ENCODE measurements around the gene LCN2. TPM values are rescaled to one million over a fixed set of nuclear protein-coding genes. Genes with fewer than 3 reads are reported as not detected.

Gene LCN2
- polyA plus RNA-seq, 10 donors: 0.16 to 1.3 (median 0.68) TPM

- no peak for DNase-seq
Observed at GRCh38 chr9:128114326-128115186, 34.7 kb upstream of the LCN2 start.

GRCh38 chr9:128115187-128116103 is 33.8 kb upstream of the LCN2 start:
- DNase-seq: no peak

GRCh38 chr9:128116104-128117083 is 32.9 kb upstream of the LCN2 start:
- DNase-seq: no peak

GRCh38 chr9:128117613-128118471 is 31.4 kb upstream of the LCN2 start:
- DNase-seq: peak; percentile 89 to 94 (median 92)

GRCh38 chr9:128118472-128118857 is 30.8 kb upstream of the LCN2 start:
- DNase-seq: no peak

GRCh38 chr9:128118971-128119665 is 30.1 kb upstream of the LCN2 start:
- no peak for DNase-seq

- DNase-seq: no peak
Observed at GRCh38 chr9:128120061-128120740, 29.1 kb upstream of the LCN2 start.

- no peak for DNase-seq
Observed at GRCh38 chr9:128120741-128121465, 28.4 kb upstream of the LCN2 start.

- DNase-seq: no peak
Observed at GRCh38 chr9:128121466-128121810, 27.8 kb upstream of the LCN2 start.

- no peak for DNase-seq
Observed at GRCh38 chr9:128121924-128122808, 27.1 kb upstream of the LCN2 start.

GRCh38 chr9:128122809-128123175 is 26.5 kb upstream of the LCN2 start:
- DNase-seq: no peak

- no peak for DNase-seq
Observed at GRCh38 chr9:128123451-128124080, 25.7 kb upstream of the LCN2 start.

GRCh38 chr9:128124451-128124850 is 24.8 kb upstream of the LCN2 start:
- DNase-seq: no peak

GRCh38 chr9:128124873-128125579 is 24.2 kb upstream of the LCN2 start:
- peak in 2 of 3 donors; percentile 66 to 78 for DNase-seq

GRCh38 chr9:128125580-128126354 is 23.5 kb upstream of the LCN2 start:
- DNase-seq: no peak

- peak; percentile 89 to 97 (median 94) for DNase-seq
Observed at GRCh38 chr9:128127568-128127989, 21.7 kb upstream of the LCN2 start, which contains the start of gene PTGES2. Gene PTGES2 (minus strand): TSS chr9:128127729. CDS start chr9:128127717, 12 bp downstream.
